Measurements from ENCODE around the gene PCDH8.

DNA sequence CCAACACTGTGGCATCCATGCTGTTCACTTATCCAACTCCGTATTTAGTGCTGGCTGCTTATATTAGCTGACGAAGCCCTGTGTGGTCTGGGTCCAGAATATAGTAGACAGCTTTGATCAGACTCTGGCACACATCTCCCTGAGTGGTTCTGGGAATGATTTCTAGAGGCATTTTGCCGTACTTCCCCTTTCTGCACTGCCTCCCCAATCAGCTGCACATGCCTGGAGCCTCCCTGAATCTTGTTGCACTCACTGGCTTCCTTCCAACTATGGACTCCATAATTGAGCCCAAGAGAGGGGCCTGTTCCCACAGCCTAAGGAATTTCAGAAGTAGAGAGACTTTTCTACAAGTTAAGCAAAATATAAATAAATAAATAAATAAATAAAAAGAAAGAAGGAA is 30.4 kb upstream of the PCDH8 start:
- TF ChIP-seq, protein P1, sequence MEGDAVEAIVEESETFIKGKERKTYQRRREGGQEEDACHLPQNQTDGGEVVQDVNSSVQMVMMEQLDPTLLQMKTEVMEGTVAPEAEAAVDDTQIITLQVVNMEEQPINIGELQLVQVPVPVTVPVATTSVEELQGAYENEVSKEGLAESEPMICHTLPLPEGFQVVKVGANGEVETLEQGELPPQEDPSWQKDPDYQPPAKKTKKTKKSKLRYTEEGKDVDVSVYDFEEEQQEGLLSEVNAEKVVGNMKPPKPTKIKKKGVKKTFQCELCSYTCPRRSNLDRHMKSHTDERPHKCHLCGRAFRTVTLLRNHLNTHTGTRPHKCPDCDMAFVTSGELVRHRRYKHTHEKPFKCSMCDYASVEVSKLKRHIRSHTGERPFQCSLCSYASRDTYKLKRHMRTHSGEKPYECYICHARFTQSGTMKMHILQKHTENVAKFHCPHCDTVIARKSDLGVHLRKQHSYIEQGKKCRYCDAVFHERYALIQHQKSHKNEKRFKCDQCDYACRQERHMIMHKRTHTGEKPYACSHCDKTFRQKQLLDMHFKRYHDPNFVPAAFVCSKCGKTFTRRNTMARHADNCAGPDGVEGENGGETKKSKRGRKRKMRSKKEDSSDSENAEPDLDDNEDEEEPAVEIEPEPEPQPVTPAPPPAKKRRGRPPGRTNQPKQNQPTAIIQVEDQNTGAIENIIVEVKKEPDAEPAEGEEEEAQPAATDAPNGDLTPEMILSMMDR (IDR thresholded peaks at IDR 0.05) = no peak
- TF ChIP-seq POLR2A (IDR thresholded peaks at IDR 0.05) = no peak

Data from adrenal gland (tissue), 5 donors.